OCI-LY1 (cell line): ENCODE results near the gene PKN2.
"Not testable (repeated sequence)": the region's sequence is repeated elsewhere in the genome, so short reads cannot be mapped to it uniquely, and the experiment has no call there.

Source experiments
- H2AFZ ChIP-seq: fragments of 200-600 bp; sonication (generic), shearing (Covaris generic); 2 replicates; pipeline ENCODE4 v1.6.0; 2014; ENCODE audit warnings: antibody characterized with exemption, mild to moderate bottlenecking, low read length
- H3F3A ChIP-seq: fragments of 200-600 bp; sonication (generic), shearing (Covaris generic); 2 replicates; pipeline ENCODE4 v1.6.0; 2014; ENCODE audit warnings: mild to moderate bottlenecking, antibody characterized with exemption, low read length, moderate library complexity; ENCODE audit not compliant: insufficient read depth
- H3K27ac ChIP-seq: fragments of 200-600 bp; sonication (generic); 2 replicates; pipeline ENCODE4 v1.5.1; 2014; ENCODE audit warnings: low read length, mixed run types, mild to moderate bottlenecking, low read depth; ENCODE audit not compliant: poor library complexity, severe bottlenecking
- H3K27me3 ChIP-seq: fragments of 200-600 bp; sonication (generic); 2 replicates; pipeline ENCODE4 v1.6.0; 2014; ENCODE audit warnings: antibody characterized with exemption, mild to moderate bottlenecking, low read length, moderate library complexity; ENCODE audit not compliant: insufficient read depth
- H3K36me3 ChIP-seq: fragments of 200-600 bp; sonication (generic); 2 replicates; pipeline ENCODE4 v1.6.1; 2014; ENCODE audit warnings: mild to moderate bottlenecking, antibody characterized with exemption, low read length, moderate library complexity, mixed read lengths; ENCODE audit not compliant: insufficient read depth
- H3K4me1 ChIP-seq: fragments of 200-600 bp; sonication (generic); 2 replicates; pipeline ENCODE4 v1.5.1; 2014; ENCODE audit warnings: mild to moderate bottlenecking, low read length, moderate library complexity; ENCODE audit not compliant: insufficient read depth, severe bottlenecking
- H3K4me2 ChIP-seq: fragments of 200-600 bp; sonication (generic), shearing (Covaris generic); 2 replicates; pipeline ENCODE4 v1.6.1; 2014; ENCODE audit warnings: low read length
- H3K4me3 ChIP-seq: fragments of 200-600 bp; sonication (generic); 2 replicates; pipeline ENCODE4 v1.5.1; 2014; ENCODE audit warnings: low read length, low read depth, mild to moderate bottlenecking, mixed read lengths; ENCODE audit not compliant: poor library complexity, severe bottlenecking
- H3K79me2 ChIP-seq: fragments of 200-600 bp; shearing (Covaris generic); 2 replicates; pipeline ENCODE4 v1.6.1; 2016; ENCODE audit warnings: mixed run types, low read length, mixed read lengths; ENCODE audit not compliant: insufficient read depth
- H3K9ac ChIP-seq: fragments of 200-600 bp; sonication (generic), shearing (Covaris generic); 2 replicates; pipeline ENCODE4 v1.6.1; 2014; ENCODE audit warnings: mild to moderate bottlenecking, low read length, mixed read lengths
- H3K9me2 ChIP-seq: fragments of 200-600 bp; sonication (generic), shearing (Covaris generic); 2 replicates; pipeline ENCODE4 v1.6.1; 2014; ENCODE audit warnings: low read depth, mild to moderate bottlenecking, low read length, mixed read lengths
- H3K9me3 ChIP-seq: fragments of 200-600 bp; shearing (Covaris generic); 2 replicates; pipeline ENCODE4 v1.6.1; 2014; ENCODE audit warnings: low read length, mixed read lengths
- H4K20me1 ChIP-seq: fragments of 200-600 bp; sonication (generic), shearing (Covaris generic); 2 replicates; pipeline ENCODE4 v1.6.0; 2016; ENCODE audit warnings: mild to moderate bottlenecking, low read length; ENCODE audit not compliant: insufficient read depth
- EZH2 ChIP-seq: fragments of 200-600 bp; sonication (generic), shearing (Covaris generic); IDR thresholded peaks from 2 replicates; pipeline ENCODE4 v1.8.0; 2017; ENCODE audit warnings: borderline replicate concordance, mixed run types, mild to moderate bottlenecking, antibody characterized with exemption, low read length, moderate library complexity, mixed read lengths
- TF ChIP-seq, protein P1 (sequence below): fragments of 200-600 bp; sonication (generic), shearing (Covaris generic); IDR thresholded peaks from 2 replicates; pipeline ENCODE4 v1.5.1; 2017; ENCODE audit warnings: mild to moderate bottlenecking, antibody characterized with exemption, low read length, moderate library complexity, mixed read lengths

PKN2 gene

DNA sequence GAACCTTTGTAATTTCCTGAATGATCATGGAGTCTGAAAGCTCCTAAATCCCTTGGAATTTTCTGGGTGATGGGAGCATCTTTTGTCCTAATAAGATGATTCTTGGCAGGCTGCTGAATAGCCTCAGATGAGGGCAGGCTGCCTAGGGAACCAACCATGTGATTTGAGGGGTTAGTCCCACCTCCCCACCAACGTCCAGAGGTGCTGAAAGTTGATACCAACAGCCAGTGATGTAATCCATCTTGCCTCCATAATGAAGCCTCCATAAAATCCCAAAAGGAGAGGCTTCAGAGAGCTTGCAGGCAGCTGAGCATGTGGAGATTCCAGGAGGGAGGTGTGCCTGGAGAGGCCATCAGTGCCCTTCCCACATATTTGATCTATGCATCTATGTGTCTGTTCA, 163.6 kb downstream of the PKN2 start:
- no peaks in the 10 kb centered on the region for H3F3A ChIP-seq
- no peak for TF ChIP-seq EZH2
- TF ChIP-seq, protein P1, sequence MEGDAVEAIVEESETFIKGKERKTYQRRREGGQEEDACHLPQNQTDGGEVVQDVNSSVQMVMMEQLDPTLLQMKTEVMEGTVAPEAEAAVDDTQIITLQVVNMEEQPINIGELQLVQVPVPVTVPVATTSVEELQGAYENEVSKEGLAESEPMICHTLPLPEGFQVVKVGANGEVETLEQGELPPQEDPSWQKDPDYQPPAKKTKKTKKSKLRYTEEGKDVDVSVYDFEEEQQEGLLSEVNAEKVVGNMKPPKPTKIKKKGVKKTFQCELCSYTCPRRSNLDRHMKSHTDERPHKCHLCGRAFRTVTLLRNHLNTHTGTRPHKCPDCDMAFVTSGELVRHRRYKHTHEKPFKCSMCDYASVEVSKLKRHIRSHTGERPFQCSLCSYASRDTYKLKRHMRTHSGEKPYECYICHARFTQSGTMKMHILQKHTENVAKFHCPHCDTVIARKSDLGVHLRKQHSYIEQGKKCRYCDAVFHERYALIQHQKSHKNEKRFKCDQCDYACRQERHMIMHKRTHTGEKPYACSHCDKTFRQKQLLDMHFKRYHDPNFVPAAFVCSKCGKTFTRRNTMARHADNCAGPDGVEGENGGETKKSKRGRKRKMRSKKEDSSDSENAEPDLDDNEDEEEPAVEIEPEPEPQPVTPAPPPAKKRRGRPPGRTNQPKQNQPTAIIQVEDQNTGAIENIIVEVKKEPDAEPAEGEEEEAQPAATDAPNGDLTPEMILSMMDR, result no peak
- no peak overlapping the region for H3K9ac ChIP-seq
- H3K9me2 ChIP-seq, result no peaks in the 10 kb centered on the region
- no peaks in the 10 kb centered on the region for H3K4me1 ChIP-seq
- H4K20me1 ChIP-seq, result no peaks in the 10 kb centered on the region
- H2AFZ ChIP-seq, result no peak overlapping the region
- no peak overlapping the region for H3K4me2 ChIP-seq
- H3K27ac ChIP-seq, result no peak overlapping the region
- no peak overlapping the region for H3K4me3 ChIP-seq
- H3K9me3 ChIP-seq, result no peaks in the 10 kb centered on the region
- peaks cover 9% of the 10 kb centered on the region; the same call in 1 of the 2 replicates for H3K36me3 ChIP-seq
- no peaks in the 10 kb centered on the region for H3K27me3 ChIP-seq
- H3K79me2 ChIP-seq, result no peaks in the 10 kb centered on the region

DNA sequence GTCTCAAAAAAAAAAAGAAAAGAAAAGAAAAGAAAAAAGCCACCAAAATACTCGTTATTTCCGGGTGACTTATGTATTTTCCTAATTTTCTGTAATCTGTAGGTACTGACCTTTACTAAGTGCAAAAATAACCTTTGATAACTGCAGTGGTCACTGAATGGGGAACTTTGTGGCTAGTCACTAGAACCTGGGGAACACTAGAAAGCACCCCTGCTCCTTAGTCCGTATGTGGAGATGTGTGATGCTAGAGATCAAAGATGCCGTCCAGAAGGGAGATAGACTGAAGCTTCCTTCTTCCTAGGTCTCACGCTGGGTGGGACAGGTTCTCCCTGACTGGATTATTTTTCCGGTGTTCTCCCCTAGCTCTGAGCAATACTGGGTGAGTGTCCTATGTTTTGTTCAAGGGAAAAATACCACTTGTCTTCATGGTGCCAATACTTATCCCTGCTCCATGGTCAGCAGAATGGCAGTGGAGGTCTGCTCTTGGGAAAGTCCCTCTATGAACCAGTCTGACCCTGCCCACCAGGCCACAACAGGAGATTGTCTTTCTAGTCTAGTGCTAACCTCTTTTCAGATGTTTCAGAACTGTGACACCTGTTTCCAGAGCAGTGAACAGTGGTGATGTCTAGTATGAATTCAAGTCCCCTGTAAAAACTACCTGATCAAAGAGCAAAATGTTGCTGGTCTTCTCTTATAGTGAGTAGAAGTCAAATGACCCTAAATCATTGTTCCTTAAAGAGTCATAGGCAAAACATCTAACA, 167.4 kb downstream of the PKN2 start:
- no peaks in the 10 kb centered on the region for H3K79me2 ChIP-seq
- no peaks in the 10 kb centered on the region for H3K4me1 ChIP-seq
- no peaks in the 10 kb centered on the region for H4K20me1 ChIP-seq
- H3K9ac ChIP-seq, result no peak overlapping the region
- peaks cover 35% of the 10 kb centered on the region for H3K36me3 ChIP-seq
- H3K9me2 ChIP-seq, result no peaks in the 10 kb centered on the region
- no peak for TF ChIP-seq EZH2
- TF ChIP-seq, protein P1, result no peak
- no peak overlapping the region for H3K4me2 ChIP-seq
- no peak overlapping the region for H2AFZ ChIP-seq
- H3K4me3 ChIP-seq, result no peak overlapping the region
- H3F3A ChIP-seq, result no peaks in the 10 kb centered on the region
- no peaks in the 10 kb centered on the region for H3K27me3 ChIP-seq
- no peak overlapping the region for H3K27ac ChIP-seq
- no peaks in the 10 kb centered on the region for H3K9me3 ChIP-seq

GRCh38 chr1:88867743-88868521, 183.9 kb downstream of the PKN2 start:
- Histone ChIP-seq H3K9me3 (no peaks in the 10 kb centered on the region), H2AFZ (no peak overlapping the region), H3K4me1 (no peaks in the 10 kb centered on the region), H3K36me3 (peaks cover 37% of the 10 kb centered on the region), H3F3A (no peaks in the 10 kb centered on the region), H3K79me2 (peaks cover 45% of the 10 kb centered on the region), H3K9ac (no peak overlapping the region), H3K27me3 (no peaks in the 10 kb centered on the region), H3K9me2 (no peaks in the 10 kb centered on the region), H3K4me2 (no peak overlapping the region), H3K27ac (no peak overlapping the region), H3K4me3 (no peak overlapping the region), H4K20me1 (no peaks in the 10 kb centered on the region)
- TF ChIP-seq, protein P1, result no peak
- TF ChIP-seq EZH2, result no peak

GRCh38 chr1:88869644-88870043, 185.6 kb downstream of the PKN2 start:
- not testable (repeated sequence) for H4K20me1 ChIP-seq, H3K9me3 ChIP-seq, H3K27me3 ChIP-seq, H3K27ac ChIP-seq, H3K9me2 ChIP-seq, H2AFZ ChIP-seq, H3K9ac ChIP-seq, H3K4me3 ChIP-seq, H3K4me1 ChIP-seq, H3F3A ChIP-seq, H3K4me2 ChIP-seq
- peaks cover 56% of the 10 kb centered on the region for H3K79me2 ChIP-seq
- peaks cover 29% of the 10 kb centered on the region for H3K36me3 ChIP-seq
